HG03066 (cell line): ENCODE data around the gene STUB1.
A peak's percentile ranks its signal among the peaks of the same experiment; 100 is the strongest.

Source experiments
- ATAC-seq: cut with Tn5 transposase; IDR thresholded peaks from one replicate; pipeline ENCODE4 v1.9.1; 2021; ENCODE audit warnings: low read depth; ENCODE audit not compliant: unreplicated experiment

The STUB1 gene

DNA sequence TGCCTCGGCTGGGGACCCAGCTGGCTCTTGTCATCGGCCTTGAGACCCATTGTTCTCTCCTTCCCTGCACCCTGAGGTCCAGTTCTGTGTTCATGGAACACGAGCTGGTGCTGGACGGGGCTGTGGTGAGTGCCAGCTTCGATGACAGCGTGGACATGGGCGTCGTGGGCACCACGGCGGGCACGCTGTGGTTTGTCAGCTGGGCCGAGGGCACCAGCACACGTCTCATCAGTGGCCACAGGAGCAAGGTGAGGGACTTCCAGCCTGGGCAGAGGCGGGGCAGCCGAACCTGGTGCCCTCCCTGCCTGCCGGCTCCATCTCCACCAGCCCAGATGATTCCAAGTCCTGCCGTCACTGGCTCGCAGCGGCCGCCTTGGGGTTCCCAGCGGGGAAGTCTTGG lies 17.6 kb upstream of the STUB1 start:
- no peak for ATAC-seq

DNA sequence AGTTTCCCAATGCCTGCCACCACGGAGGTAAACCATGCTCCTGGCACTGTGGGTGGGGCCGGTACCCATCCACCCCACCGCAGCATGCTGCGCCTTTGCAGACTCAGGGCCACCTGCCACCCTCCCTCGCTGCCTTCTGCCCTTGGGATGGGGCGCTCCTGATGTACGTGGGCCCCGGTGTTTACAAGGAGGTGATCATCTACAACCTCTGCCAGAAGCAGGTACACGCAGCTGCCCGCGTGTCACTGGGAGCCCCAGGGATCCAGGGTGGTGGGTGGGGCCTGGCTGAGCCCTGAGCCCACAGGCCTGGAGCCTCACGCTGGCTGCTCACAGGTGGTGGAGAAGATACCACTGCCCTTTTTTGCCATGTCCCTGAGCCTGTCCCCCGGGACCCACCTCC lies 13.6 kb upstream of the STUB1 start:
- no peak for ATAC-seq

DNA sequence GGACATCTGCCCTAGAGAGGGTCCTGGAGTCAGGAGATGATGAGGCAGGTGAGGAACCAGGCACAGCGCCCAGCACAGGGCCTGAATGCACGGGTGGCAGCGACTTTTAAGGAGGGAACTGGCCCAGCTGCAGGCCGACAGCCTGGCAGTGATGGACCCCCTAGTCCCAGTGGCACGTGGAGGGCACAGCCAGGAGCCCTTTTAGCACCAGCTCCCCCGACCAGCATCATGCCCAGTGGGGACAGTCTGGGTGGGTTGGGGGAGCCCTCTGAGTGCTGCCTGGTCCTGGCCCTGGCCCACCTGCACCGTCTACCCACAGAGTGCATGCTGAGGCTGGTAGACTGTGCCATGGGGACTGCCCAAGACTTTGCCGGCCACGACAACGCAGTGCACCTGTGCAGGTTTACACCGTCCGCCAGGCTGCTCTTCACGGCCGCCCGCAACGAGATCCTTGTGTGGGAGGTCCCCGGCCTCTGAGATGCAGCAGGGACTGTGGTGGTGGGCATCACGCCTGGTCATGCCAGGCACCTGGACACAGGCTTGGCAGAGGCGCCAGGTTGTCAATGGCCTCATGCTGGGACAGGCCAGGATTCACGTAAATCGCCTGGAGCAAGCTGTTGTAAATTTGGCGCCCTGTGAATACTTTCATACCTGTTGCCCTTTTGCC lies 13.0 kb upstream of the STUB1 start:
- no peak for ATAC-seq

DNA sequence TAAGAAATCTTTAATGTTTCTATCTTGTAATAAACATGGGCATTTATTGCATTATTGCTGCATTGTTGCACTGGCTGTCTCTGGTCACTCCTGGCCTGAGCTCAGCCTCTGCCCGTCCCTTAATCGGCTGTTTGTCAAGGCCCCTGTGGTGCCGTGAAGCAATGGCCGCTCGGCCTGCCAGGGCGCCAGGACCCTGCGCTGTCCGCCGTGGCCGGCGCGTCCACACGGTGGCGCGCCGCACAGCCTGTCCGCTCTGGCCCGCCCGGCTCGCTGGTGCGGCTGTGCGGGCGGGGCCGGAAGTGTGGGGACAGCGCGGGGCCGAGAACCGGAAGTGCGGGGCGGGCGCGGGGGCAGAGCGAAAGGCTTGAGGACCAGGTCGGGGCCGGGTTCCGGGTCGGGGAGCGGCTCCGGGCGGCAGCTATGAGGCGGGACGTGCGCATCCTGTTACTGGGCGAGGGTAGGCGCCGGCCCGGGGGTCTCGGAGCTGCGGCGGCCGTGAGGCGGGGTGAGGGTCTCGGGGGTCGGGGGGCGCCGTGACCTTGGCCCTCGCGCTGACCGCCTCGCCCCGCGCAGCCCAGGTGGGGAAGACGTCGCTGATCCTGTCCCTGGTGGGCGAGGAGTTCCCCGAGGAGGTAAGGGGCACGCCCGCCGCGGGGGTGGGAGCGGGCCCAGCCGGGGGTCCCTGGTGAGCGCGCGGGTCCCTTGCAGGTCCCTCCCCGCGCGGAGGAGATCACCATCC lies 12.3 kb upstream of the STUB1 start, which contains the start of gene RHOT2:
RHOT2 (plus strand) TSS at position 353 of the 739 bp plus-strand sequence; CDS start at position 421, 68 bp downstream.
- peak; percentile 77 for ATAC-seq

DNA sequence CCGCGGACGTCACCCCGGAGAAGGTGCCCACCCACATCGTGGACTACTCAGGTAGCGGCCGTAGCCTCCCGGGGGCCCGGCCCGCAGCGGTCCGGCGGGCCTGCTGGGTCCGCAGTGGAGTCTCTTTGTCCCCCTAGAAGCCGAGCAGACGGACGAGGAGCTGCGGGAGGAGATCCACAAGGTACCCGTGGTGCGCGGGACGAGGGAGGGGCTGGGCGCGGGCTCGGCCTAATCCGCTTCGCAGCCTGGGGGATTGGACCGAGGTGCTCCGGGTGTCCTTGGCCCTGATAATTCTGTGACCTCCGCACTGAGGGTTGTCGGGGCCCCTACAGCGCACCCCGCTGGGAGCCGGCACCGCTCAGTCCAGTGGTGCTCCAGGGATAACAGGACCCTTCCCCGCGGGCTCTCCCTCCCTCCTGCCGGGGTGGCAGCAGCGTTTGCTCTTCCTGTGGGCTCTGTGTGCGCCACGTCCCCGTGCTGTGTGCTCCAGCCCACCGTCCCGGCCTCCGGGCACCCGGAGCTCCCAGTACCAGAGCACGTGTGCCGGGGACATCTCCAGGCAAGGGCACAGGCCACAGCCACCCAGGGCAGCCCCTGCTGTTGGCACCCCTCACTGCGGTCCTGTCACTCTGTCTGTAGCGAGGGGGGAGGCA lies 11.6 kb upstream of the STUB1 start:
- ATAC-seq, result peak; percentile 14

DNA sequence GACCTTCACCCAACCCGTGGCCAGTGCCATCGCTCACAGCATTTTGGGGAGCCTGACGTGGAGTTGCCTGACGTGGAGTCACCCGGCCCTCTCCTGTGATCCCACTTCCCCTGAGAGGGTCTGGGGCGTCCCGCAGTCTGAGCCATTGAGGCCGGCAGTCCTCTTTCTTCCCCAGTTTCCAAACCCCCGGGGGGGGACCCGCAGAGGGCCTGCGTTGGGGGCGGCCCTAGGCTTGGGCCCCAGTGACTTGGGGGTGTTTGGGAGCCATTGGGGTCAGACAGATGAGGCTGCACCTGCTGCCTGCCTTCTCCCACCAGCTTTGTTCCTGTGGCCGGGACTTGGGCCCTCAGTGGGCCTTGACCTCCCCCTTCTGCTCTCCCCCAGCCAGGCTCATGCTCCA lies 10.5 kb upstream of the STUB1 start:
- no peak for ATAC-seq

DNA sequence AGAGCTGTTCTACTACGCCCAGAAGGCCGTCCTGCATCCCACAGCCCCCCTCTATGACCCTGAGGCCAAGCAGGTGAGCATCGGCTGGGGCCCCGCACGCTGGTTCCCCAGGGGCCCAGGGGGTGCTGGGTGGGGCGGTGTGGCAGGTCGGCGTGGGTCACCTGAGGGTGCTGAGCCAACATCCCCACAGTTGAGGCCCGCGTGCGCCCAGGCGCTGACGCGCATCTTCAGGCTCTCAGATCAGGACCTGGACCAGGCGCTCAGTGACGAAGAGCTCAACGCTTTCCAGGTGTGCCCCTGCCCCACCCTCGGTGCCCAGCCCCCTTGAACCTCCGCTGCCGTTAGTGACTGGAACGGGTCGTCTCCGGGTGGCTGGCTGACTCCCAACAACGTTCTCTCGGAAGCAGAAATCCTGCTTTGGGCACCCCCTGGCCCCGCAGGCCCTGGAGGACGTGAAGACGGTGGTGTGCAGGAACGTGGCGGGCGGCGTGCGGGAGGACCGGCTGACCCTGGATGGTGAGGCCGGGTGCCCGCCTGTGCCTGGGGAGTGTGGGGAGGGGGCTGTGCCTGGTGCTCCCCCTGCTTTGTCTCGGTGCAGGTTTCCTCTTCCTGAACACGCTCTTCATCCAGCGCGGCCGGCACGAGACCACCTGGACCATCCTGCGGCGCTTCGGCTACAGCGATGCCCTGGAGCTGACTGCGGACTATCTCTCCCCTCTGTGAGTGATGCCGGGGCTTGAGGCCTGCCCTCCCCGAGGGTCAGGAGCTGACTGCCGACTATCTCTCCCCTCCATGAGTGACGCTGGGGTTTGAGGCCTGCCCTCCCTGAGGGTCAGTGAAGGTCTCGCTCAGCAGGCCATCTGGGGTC lies 9.5 kb upstream of the STUB1 start:
- no peak for ATAC-seq

DNA sequence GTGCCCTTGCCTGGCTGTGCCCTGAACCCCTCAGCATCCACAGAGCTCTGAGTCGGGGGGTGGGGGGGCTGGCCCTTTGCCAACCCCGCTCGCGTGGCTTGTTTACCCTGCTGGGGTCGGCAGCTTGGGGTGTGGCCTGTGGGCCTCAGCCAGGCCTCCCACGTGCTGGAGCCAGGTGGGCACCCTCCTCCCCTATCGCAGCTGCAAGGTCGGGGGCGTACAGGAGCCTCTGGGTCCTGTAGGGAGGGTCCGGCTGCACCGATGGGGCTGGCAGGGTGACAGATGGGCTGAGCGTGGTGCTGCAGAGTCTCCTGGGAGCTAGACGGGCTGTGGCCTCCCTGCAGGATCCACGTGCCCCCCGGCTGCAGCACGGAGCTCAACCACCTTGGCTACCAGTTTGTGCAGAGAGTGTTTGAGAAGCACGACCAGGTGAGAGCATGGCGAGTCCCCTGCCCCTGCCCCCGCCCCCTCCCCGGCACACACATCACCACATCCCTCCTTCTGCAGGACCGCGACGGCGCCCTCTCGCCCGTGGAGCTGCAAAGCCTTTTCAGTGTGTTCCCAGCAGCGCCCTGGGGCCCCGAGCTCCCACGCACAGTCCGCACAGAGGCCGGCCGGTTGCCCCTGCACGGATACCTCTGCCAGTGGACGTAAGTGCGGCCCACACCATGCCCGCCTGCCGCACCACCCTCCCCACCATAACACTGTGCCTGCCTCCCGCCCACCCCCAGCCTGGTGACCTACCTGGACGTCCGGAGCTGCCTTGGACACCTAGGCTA lies 8.7 kb upstream of the STUB1 start:
- ATAC-seq, result no peak

DNA sequence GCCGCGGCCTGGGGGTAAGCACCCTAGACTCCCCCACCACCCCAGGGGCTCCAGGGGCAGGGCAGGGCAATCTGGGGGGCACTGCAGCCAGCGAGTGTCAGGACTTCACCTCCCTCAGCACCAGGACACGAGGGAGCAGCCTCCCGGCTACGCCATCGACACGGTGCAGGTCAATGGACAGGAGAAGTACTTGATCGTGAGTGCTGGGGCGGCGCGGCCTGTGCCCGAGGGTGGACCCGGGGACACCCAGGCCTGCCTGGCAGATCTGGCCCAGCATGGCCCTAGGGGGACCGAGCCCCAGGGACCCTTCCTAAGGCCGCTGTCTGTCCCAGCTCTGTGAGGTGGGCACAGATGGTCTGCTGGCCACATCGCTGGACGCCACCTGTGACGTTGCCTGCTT lies 7.8 kb upstream of the STUB1 start:
- ATAC-seq, result no peak

DNA sequence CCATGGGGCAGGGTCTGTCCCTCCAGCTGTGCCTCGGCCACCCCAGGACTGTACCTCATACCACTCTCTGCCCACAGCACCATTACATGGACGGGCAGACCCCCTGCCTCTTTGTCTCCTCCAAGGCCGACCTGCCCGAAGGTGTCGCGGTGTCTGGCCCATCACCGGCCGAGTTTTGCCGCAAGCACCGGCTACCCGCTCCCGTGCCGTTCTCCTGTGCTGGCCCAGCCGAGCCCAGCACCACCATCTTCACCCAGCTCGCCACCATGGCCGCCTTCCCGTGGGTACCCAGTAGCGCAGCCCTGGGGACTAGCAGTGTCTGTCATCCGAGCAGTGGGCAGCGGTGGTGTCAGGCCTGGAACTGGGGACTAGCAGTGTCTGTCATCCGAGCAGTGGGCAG lies 7.4 kb upstream of the STUB1 start:
- no peak for ATAC-seq

DNA sequence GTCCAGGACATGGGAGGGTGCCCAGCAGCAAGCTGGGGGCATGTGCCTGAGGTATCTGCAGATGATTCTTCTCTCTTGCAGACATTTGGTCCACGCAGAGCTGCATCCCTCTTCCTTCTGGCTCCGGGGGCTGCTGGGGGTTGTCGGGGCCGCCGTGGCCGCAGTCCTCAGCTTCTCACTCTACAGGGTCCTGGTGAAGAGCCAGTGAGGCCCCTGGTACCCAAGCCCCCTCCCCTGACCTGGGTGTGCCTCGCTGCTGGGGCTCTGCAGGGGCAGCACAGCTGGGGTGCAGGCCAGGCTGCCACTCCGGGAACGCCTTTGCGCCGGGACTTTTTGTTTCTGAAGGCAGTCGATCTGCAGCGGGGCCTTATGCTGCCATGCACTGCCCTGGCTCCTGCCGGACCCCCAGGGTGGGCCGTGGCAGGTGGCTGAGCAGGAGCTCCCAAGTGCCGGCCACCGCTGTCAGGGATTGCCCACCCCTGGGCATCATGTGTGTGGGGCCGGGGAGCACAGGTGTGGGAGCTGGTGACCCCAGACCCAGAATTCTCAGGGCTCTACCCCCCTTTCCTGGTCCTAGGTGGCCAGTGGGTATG lies 6.7 kb upstream of the STUB1 start:
- no peak for ATAC-seq

DNA sequence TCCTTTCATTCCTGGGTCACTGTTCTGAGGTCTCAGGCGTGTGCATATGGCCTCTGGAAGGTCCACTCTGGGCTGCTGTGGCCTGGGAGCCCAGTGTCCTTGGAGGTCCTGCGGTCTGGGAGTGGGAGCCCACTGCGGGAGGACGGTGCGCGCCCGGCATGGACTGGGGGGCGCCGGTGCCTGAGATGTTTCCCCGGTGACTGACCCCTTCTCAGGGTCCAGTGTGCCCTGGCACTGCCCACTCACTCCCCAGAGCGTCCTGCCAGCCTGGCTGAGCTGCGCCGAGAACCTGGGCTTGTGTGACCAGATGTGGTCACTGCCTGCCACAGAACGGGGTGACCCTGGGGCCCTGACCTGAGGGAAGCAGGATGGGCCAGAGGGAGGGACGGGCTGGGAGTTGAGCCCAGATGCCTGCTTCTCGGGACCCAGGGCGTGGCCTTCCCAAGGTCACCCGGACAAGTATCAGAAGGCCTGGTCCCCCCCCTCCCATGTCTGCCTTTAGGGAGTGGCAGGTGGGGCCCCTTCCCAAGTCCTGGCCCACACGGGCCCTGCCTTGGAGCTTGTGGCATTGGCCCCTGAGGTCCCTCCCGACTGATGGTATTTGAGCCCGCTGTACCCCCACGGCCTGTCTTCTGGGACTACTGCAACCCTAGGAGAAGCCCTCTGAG lies 5.9 kb upstream of the STUB1 start:
- no peak for ATAC-seq

DNA sequence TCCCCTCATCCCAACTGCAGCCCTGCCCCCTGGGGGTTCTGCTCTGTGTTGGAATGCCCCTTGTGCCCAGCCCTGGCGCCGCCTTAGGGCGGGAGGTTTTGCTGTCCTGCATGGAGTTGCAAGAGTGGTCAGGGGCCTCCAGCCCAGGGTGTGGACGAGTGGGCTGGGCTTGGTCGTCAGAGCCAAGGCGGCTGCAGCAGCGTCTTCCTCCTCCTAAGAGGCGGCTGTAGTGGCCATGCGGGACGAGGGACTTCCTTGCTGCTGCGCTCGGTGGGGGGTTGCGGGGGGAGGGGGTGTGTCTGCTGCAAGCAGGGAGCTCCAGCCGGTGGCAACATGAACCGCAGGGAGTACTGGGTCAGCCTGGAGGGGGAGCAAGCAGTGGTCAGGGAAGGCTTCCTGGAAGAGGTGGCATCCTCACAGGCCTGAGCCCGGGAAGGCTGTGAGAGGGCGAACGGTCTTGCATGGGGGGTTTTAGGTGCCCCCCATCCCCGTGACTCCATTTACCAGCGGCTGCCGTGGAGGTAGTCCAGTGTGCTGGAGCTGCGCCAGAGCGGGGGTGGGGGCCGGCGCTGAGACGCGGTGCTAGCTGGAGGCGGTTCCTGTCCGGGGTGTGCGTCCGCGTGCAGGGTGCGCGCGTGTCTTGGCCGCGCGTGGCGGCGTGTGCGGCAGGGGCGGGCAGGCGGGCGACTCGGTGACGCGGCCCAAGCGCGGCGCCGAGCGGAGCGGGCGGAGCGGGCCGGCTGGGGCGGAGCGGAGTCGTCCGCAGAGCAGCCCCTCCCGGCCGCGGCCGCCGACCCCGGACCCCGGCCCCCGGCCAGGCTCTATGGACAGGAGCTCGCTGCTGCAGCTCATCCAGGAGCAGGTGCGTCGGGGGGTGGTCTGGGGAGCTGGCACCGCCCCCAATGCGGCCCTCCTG lies 5.0 kb upstream of the STUB1 start, which contains the start of gene RHBDL1:
RHBDL1 (plus strand) TSS at position 704 of the 916 bp plus-strand sequence; CDS start at position 824, 120 bp downstream.
- ATAC-seq, result no peak

DNA sequence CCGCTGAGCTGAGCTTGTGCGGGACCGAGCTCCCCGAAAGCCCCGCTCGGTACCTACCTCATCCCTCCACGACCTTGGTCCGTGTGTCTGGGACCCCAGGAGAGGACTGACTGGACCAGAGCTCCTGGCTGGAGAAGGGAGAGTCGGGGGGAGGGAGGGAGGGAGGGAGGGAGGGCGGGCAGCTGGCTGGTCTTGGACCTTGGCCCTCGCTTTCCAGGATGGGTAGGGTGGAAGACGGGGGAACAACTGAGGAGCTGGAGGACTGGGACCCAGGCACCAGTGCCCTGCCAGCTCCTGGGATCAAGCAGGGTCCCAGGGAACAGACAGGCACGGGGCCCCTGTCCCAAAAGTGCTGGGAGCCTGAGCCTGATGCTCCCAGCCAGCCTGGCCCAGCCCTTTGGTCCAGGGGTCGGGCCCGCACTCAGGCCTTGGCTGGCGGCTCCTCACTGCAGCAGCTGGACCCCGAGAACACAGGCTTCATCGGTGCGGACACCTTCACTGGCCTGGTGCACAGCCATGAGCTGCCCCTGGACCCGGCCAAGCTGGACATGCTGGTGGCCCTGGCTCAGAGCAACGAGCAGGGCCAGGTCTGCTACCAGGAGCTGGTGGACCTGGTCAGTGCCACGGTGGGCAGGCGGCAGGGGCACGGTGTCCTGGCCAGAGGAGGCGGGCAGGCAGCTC lies 4.2 kb upstream of the STUB1 start:
- no peak for ATAC-seq

DNA sequence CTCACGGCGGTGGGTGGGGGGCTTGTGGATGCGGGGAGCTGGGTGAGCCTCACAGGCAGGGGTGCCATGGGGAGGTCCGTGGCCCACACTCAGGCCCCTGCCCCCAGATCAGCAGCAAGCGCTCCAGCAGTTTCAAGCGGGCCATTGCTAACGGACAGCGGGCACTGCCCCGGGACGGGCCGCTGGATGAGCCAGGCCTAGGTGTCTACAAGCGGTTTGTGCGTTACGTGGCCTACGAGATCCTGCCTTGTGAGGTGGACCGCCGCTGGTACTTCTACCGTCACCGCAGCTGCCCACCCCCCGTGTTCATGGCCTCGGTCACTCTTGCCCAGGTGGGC lies 3.7 kb upstream of the STUB1 start:
- ATAC-seq, result no peak

DNA sequence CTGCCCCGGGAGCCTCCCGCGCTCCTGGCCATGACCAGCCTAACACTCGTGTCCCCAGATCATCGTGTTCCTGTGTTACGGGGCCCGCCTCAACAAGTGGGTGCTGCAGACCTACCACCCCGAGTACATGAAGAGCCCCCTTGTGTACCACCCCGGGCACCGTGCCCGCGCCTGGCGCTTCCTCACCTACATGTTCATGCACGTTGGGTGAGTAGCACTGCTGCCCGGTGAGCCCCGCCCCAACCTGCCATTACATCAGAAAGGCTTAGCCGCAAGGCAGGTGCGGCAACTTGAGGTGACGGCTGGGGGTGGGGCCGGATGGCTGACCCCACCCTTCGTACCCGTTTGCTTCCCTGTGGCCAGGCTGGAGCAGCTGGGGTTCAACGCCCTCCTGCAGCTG lies 3.3 kb upstream of the STUB1 start:
- no peak for ATAC-seq

DNA sequence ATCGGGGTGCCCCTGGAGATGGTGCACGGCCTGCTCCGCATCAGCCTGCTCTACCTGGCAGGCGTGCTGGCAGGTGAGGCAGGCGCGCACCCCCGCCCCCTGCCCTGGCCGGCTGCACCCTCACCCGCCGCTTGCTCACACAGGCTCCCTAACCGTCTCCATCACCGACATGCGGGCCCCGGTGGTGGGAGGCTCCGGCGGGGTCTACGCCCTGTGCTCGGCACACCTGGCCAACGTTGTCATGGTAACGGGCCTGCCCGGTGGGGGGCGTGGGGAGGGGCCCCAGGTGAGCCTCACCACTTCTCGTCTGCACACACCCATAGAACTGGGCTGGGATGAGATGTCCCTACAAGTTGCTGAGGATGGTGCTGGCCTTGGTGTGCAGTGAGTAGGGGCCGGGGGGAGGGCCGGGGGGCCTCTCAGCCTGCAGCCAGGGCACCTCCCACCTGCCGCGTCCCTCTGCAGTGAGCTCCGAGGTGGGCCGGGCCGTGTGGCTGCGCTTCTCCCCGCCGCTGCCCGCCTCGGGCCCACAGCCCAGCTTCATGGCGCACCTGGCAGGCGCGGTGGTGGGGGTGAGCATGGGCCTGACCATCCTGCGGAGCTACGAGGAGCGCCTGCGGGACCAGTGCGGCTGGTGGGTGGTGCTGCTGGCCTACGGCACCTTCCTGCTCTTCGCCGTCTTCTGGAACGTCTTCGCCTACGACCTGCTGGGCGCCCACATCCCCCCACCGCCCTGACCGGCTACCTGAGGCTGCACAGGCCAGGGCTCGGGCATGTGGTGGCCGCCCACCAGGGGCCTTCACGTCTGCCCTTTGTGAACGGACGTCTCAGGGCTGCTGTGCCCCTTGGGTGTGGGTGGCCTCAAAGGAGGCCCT lies 2.7 kb upstream of the STUB1 start:
- ATAC-seq, result no peak
